Measurements from ENCODE around the gene FAM117A. TPM values are rescaled to one million over a fixed set of nuclear protein-coding genes. Genes with fewer than 3 reads are reported as not detected.
A peak's percentile ranks its signal among the peaks of the same experiment; 100 is the strongest.

Gene FAM117A
- total and polyA plus RNA-seq, 3 donors from 2014 or later = 30.2 to 67.3 (median 38.1) TPM

DNA sequence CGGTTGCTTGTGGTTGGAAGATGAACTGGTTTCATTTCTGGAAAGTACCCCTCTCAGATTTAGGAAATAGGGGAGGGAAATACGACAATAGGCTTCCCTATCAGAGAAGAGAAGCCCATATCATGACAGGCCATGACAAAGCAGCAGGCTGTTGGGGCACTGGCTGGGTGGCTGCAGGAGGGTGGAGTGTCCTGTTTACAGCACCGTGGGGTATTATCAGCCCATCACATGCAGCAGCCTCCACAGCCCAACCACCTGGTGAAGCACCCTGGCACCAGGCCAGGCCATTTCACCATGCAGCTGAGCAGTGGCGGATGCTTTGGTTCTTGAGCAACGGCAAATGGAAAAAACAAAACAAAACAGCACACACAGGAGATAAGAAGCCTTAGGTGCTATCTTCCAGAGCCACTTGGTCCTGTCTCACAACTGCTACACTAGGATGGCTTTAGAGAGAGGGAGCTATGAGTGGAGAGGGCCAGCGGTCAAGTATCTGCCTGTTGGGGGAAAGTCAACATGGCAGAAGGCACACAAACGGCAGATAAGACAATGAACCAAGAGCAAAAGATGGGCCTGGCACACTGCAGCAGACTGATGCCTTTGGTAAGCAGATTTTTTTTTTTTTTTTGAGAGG, 24.2 kb downstream of the FAM117A start:
- H3K36me3 ChIP-seq (ENCODE audit: low read depth, missing control alignments) = no peaks in the 10 kb centered on the region
- intact Hi-C loops (cut with DNase I; ENCODE audit: low total_unique reads) = no loop called here
- no peaks in the 10 kb centered on the region for H3K9me3 ChIP-seq
- peaks cover 31% of the 10 kb centered on the region for H3K4me1 ChIP-seq
- H3K27me3 ChIP-seq = no peaks in the 10 kb centered on the region
- no peak overlapping the region for H3K27ac ChIP-seq
- DNase-seq = peak; percentile 52
- 49 to 57% methylated on average over 7 of the region's 7 CpGs for WGBS, 2 donors
- TF ChIP-seq CTCF (IDR thresholded peaks at IDR 0.05) (no peak), POLR2A (IDR thresholded peaks at IDR 0.05) (no peak)
- no peak overlapping the region for H3K4me3 ChIP-seq

DNA sequence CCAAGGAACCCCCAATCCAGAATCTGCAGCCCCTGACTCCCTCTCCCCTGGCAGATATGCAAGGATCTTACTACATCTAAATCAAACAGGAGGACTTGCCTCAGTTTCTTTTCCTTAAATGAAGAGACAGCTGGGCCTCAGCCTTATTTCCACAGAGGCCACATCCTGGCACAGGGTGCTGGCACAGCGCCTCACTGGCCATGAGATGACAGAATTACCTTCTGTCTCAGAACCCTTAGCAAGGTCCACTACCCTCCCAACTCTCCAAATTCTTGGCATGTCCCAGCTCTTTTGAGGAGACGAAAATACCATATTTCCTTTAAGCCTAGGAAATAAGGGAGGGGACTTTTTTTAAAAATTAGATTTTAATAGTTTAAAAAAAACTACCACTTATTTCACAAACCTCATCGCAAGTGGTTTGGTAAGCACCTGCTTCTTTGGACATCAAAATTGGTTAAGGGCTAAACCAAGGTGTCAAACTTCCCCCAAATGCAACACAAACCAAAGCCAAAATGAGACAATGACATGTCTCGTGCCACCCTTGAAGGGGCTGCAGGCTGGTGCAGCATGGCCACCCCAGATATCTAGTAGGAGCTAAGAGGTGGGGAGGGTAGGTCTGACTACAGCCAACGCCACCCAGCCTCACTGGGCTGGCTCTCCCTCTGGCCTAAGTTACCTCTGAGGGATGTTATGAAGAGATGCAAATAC, 25.3 kb downstream of the FAM117A start:
- intact Hi-C loops (cut with DNase I; ENCODE audit: low total_unique reads) = no loop called here
- Histone ChIP-seq H3K4me1 (peaks cover 31% of the 10 kb centered on the region), H3K27me3 (no peaks in the 10 kb centered on the region), H3K4me3 (no peak overlapping the region), H3K36me3 (ENCODE audit: low read depth, missing control alignments) (no peaks in the 10 kb centered on the region), H3K27ac (no peak overlapping the region), H3K9me3 (no peaks in the 10 kb centered on the region)
- 83% methylated on average over 5 of the region's 5 CpGs for WGBS, 2 donors
- no peak for DNase-seq
- TF ChIP-seq POLR2A (IDR thresholded peaks at IDR 0.05) (no peak), CTCF (IDR thresholded peaks at IDR 0.05) (no peak)

DNA sequence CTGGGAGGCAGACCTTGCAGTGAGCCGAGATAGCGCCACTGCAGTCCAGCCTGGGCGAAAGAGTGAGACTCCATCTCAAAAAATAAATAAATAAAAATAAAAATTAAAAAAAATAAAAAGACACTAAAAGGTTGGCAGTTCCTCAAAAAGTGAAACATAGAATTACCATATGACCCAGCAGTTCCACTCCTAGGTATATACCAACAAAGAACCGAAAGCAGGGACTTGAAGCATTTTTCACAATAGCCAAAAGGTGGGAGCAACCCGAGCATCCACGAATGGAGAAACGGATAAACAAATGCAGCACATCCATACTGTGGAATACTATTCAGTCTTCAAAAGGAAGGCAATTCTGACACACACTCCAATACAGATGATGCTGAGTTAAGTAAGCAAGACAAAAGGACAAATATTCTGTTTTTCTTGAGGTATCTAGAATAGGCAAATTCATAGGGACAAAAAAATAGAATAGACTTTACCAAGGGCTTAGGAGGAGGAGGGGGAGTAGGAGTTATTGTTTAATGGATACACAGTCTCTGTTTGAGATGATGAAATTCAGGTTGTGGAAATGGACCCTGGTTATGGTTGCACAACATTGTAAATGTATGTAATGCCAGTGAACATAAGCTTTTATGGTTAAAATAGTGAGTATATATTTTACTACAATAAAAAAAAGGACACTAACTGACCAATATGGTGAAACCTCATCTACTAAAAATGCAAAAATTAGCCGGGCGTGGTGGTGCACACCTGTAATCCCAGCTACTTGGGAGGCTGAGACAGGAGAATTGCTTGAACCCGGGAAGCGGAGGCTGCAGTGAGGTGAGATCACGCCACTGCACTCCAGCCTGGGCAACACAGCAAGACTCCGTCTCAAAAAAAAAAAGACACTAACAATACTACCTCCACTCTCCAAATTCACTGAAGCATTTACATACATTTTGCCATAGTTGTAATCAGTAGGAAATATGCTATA, 29.1 kb downstream of the FAM117A start:
- H3K4me3 ChIP-seq = no peak overlapping the region
- H3K36me3 ChIP-seq (ENCODE audit: low read depth, missing control alignments) = no peaks in the 10 kb centered on the region
- H3K27me3 ChIP-seq = no peaks in the 10 kb centered on the region
- intact Hi-C loops (cut with DNase I; ENCODE audit: low total_unique reads) = no loop called here
- no peak overlapping the region for H3K27ac ChIP-seq
- TF ChIP-seq POLR2A (IDR thresholded peaks at IDR 0.05) (no peak), CTCF (IDR thresholded peaks at IDR 0.05) (no peak)
- DNase-seq = no peak
- H3K9me3 ChIP-seq = no peaks in the 10 kb centered on the region
- 87 to 94% methylated on average over 13 of the region's 13 CpGs for WGBS, 2 donors
- peaks cover 11% of the 10 kb centered on the region for H3K4me1 ChIP-seq

GRCh38 chr17:49731435-49731831, 32.5 kb downstream of the FAM117A start:
- TF ChIP-seq CTCF (IDR thresholded peaks at IDR 0.05) = no peak
- no peak for TF ChIP-seq POLR2A (IDR thresholded peaks at IDR 0.05)
- Histone ChIP-seq H3K9me3 (no peaks in the 10 kb centered on the region), H3K27me3 (no peaks in the 10 kb centered on the region), H3K4me3 (no peak overlapping the region), H3K4me1 (peaks cover 30% of the 10 kb centered on the region), H3K36me3 (ENCODE audit: low read depth, missing control alignments) (no peaks in the 10 kb centered on the region), H3K27ac (no peak overlapping the region)
- 37 to 63% methylated on average over 4 of the region's 4 CpGs for WGBS, 2 donors
- DNase-seq = peak; percentile 27
- intact Hi-C loops (cut with DNase I; ENCODE audit: low total_unique reads) = no loop called here
